Measurements from ENCODE around the gene SLC9A2.

The SLC9A2 gene

DNA sequence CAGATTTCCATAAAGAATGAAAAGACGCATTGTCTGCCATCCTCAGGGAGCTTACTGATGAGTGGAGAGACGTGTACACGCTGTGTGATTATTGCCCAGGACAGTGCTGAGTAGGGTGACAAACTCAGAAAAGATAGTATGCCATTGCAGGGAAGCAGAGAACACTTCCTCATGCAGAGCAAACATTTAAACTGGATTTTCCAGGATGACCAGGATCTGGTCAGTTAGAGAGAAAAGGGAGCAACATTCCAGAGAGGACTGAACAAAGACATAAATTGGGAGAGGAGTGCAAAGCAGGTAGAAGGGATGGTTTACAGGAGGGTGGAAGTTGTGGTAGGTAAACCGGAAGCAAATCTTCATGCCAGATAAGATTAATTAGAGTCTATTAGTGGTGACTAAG, 2.3 kb downstream of the SLC9A2 start:
- no peak for DNase-seq

- no peak for DNase-seq
These were observed 3.3 kb downstream of the SLC9A2 start for GRCh38 chr2:102622646-102623045.

GRCh38 chr2:102630458-102630857, 11.1 kb downstream of the SLC9A2 start:
- DNase-seq: no peak

GRCh38 chr2:102632380-102633175, 13.2 kb downstream of the SLC9A2 start:
- peak; percentile 10 for DNase-seq

- DNase-seq: no peak
These were observed 15.5 kb downstream of the SLC9A2 start for GRCh38 chr2:102634831-102635241.

DNA sequence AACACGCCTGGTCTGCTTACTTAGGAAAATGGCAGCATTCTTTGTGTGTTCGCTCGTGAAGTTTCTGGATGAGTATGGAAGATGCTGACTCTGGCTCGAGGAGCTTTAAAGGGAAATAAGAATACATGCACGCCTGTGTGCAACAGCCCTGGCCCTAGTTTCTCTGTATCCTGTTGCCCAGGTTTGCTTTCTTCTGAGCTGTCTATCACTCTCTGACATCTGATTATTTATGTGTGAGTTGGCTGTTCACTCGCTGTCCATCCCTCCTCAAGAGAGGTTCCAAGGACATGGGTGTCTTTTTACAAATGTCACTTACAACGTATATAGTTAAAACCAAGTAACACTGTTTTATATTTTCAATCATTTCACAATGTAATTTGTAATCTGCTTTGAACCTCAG, 16.0 kb downstream of the SLC9A2 start:
- no peak for DNase-seq

- no peak for DNase-seq
These were observed 17.0 kb downstream of the SLC9A2 start for GRCh38 chr2:102636283-102636907.

- no peak for DNase-seq
These were observed 18.0 kb downstream of the SLC9A2 start for GRCh38 chr2:102637358-102637757.

- DNase-seq: no peak
These were observed 20.1 kb downstream of the SLC9A2 start for GRCh38 chr2:102639429-102639828.

DNA sequence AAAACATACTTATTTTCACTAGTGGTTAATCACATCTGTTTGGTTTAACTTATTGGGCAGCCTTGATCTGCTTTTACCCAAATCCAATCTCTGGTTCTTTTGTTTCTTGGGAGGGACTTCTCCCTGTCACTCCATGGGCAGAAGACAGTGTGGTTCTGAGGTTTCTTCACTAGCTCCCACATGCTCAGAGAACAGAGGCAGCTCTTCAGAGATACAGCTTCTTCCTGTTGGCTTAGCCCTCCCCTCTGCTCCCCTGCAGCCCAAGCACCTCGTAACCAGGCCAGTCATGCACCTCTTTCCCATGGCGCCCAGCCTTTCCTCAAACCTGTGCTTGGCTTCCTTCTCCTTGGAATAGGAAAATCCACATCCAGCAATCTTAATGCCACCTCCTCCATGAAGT, 32.8 kb downstream of the SLC9A2 start:
- no peak for DNase-seq

GRCh38 chr2:102657770-102658169, 38.4 kb downstream of the SLC9A2 start:
- DNase-seq: peak; percentile 1

DNA sequence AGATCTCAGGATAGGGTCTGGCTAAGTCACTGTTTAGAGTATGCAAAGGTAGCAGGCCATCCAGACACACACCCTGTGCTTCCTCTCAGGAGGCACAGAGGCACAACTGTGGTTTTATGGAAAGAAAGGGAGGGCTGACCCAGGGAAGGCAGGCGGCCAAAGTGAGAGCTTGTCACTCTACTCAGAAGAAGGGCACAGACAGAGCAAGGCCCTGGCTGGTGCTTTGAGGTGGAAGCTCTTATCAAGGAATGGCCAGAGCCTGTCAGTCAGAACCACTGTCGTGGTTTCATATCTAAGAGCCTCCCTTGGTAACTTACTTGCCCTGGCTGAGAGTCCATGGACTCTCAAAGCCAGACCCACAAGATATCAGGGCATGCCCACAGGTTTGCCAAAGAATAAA, 40.7 kb downstream of the SLC9A2 start:
- DNase-seq: no peak

DNA sequence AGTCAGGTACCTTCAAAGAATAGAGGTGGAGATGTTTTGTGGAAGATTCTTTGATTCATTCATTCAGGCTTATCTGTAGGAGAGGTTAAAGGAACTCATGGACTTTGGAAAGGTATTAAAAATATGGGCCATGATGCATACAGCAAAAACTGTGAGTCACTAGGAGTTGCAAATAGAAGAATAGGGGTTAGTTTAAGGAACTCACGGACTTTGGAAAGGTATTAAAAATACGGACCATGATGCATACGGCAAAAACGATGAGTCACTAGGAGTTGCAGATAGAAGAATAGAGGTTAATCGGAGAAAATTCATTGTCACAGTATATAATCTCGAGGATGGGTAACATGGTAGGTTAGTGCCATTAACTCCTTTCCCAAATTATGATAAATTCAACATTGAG, 41.2 kb downstream of the SLC9A2 start:
- DNase-seq: no peak

DNA sequence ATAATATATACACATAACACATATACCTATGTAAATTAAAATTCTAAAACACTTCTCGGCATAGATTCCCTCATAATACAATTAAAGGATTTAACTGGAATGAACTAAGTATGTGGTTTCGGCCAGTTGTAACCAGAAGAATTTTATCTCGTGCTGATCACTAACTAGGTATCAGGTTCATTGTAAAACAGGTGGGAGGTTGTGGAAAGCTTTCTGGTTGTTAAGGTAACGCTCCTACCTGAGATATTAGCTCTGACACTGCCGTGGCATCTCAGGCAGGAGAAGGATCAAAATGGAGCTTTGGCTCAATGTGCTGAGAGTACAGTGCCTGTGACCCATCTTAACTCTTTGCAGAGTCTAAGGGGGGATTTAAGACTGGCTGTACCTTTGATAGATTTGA, 42.5 kb downstream of the SLC9A2 start:
- no peak for DNase-seq

GRCh38 chr2:102662833-102663232, 43.5 kb downstream of the SLC9A2 start:
- no peak for DNase-seq

- DNase-seq: no peak
These were observed 44.0 kb downstream of the SLC9A2 start for GRCh38 chr2:102663381-102663780.

DNA sequence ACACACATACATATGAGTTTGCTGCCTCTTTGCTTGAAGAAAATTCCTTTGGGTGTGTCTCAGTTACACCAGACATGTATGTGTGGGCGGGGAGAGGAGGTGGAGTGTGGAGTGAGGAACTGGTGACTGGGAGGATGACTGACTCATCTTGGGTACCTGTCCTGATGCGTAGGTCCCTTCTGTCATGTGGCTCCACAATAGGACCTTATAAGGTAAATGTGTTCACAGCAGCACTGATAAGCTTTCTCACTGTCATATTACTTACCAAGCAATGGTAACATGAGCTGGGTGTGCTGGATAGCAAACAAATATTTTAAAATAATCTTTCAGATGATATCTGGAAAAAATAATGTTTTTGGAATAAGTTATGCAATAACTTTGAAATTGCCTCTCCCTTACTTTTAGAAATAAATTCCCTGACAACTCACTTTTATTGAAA, 45.1 kb downstream of the SLC9A2 start:
- no peak for DNase-seq

- no peak for DNase-seq
These were observed 47.7 kb downstream of the SLC9A2 start for GRCh38 chr2:102667072-102667471.

DNA sequence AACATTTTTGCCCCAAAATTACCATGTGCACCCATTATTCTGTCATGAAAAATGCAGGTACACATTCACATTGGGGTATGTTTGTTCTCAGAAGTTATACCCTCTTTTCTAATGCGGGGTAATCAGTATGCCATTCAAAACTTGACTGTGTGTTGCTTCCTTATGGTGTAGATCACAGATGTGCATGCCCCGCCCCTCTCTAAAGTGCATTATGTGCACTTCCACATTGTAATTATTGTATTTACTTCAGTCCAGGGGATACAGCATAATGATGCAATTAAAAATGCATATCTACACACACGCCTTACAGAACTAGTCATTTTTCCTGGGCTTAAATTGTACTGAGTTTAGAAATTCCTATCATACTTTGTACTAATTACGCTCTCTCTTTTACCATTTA, 48.8 kb downstream of the SLC9A2 start:
- peak; percentile 67 for DNase-seq

DNA sequence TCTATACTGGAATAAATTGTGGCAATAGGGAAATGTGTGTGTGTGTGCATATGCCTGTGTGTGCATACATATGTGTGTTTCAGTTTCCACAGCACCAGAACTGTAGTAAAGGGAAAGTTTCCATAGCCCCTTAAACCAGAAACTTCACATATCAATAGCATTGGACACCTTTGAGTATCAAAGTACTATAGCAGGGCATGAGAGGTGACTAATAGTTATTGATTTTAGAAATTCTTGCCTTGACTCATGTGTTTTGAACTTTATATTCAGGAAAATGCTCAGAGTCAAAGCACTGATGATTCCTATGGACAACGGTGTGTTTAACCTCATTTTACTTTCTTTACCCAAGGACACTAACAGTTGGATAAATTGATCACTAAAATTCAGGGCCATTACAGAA, 50.0 kb downstream of the SLC9A2 start:
- no peak for DNase-seq

DNA sequence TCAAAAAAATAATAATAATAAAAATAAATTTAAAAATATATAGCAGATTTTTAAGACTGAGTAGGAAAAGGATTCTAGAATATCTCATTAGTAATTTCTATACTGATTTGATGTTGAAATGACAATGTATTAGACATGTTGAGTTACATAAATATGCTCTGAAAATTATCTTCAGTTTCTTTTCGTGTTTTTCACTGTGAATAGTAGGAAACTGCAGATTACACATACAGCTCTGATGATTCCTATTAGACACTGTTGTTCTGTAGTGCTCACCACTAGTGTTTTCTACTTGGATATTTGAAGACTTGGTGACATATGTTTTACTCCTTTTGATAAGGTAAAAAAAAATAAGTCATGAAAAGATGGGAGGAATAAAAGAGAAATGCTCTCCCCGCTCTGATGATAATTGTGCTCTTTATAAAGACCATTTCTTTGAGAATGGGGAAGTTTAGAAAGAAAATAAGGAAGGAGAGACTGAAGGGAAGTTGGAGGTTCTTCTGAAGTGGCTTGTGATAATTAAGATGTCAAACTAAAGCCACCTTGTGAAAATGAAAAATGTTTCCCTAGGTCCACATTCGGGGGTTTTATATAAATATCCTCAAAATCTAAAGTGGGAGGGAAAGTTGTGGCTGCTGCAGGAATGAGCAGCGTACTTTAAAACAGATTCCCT, 52.9 kb downstream of the SLC9A2 start:
- DNase-seq: no peak

GRCh38 chr2:102674370-102674769, 55.0 kb downstream of the SLC9A2 start:
- no peak for DNase-seq

DNA sequence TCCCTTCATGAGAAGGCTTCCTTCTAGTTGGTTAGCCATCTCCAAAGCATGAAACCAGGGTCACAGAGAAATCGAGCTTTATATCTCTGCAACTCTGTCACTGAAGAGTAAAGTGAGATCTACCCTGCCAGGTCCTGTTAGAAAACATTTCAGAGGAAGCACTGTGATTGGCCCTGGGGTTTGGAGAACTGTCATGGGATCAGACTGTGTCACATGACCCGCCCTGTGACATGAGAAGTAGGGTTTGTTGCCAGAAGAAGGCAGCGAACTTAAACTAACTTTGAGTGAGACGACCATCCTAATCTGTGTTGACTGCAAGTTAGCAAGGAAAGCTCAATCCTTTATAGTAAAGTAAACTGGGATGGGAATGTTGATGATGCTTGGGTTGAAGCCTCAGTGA, 55.5 kb downstream of the SLC9A2 start:
- DNase-seq: no peak
